GM12801 (cell line): Measurements from ENCODE around the gene HSPA4.

ENCODE experiments used
- CTCF ChIP-seq: IDR thresholded peaks from one replicate; pipeline ENCODE4 v1.5.1; 2011; ENCODE audit warnings: control low read depth; ENCODE audit not compliant: insufficient read length; ENCODE audit errors: extremely low read depth

HSPA4 gene

GRCh38 chr5:133141746-133142145 lies 89.9 kb downstream of the HSPA4 start:
- TF ChIP-seq CTCF, result no peak

- TF ChIP-seq CTCF, result no peak
Measured at GRCh38 chr5:133142782-133143181, 91.0 kb downstream of the HSPA4 start.

- no peak for TF ChIP-seq CTCF
Measured at GRCh38 chr5:133144245-133144981, 92.6 kb downstream of the HSPA4 start.

GRCh38 chr5:133145436-133146170 lies 93.8 kb downstream of the HSPA4 start:
- TF ChIP-seq CTCF, result no peak

GRCh38 chr5:133147411-133147810 lies 95.6 kb downstream of the HSPA4 start:
- no peak for TF ChIP-seq CTCF

GRCh38 chr5:133147815-133148567 lies 96.2 kb downstream of the HSPA4 start:
- TF ChIP-seq CTCF, result no peak

- TF ChIP-seq CTCF, result no peak
Measured at GRCh38 chr5:133149345-133149744, 97.5 kb downstream of the HSPA4 start.
